Adrenal gland (tissue), 12 donors: ENCODE measurements around the gene CRYGB. TPM values are rescaled to one million over a fixed set of nuclear protein-coding genes. Genes with fewer than 3 reads are reported as not detected.

Experiments used
- DNase-seq, 7 donors: peaks; one replicate each; pipeline ENCODE4 v3.0.0-alpha.2; 2019 to 2020
- H3K27ac ChIP-seq, 5 donors: fragments of 200-600 bp; sonication (generic) in 4 of 5; 1 replicate in 3 of 5; 2 replicates in 2 of 5; pipeline versions ENCODE4 v1.5.1 to v1.8.0; 2016 to 2020; ENCODE audit warnings: mild to moderate bottlenecking in 1 of 5
- H3K27me3 ChIP-seq: fragments of 200-600 bp; 2 replicates; pipeline ENCODE4 v1.8.0; 2021
- H3K36me3 ChIP-seq, 2 donors: fragments of 200-600 bp; replicated peaks in 1 of 2; 1 replicate in 1 of 2; 2 replicates in 1 of 2; pipeline versions ENCODE4 v1.5.1 to v1.8.0; 2018 to 2022
- H3K4me1 ChIP-seq, 2 donors: fragments of 200-600 bp; replicated peaks in 1 of 2; 1 replicate in 1 of 2; 2 replicates in 1 of 2; pipeline versions ENCODE4 v1.5.1 to v1.8.0; 2018 to 2021
- H3K4me3 ChIP-seq, 4 donors: fragments of 200-600 bp; sonication (generic) in 3 of 4; one replicate each; pipeline ENCODE4 v1.5.1; 2016 to 2018
- H3K9me3 ChIP-seq, 3 donors: fragments of 200-600 bp; sonication (generic) in 1 of 3; replicated peaks in 1 of 3; 1 replicate in 2 of 3; 2 replicates in 1 of 3; pipeline versions ENCODE4 v1.5.1 to v1.8.0; 2016 to 2021
- CTCF ChIP-seq, 6 experiments: fragments of 450-650 bp in 4 of 6; fragments of 200-600 bp in 2 of 6; sonication (generic) in 1 of 6; IDR thresholded peaks; 1 replicate in 5 of 6; 2 replicates in 1 of 6; pipeline versions ENCODE4 v1.5.1 to v1.8.0; 2016 to 2021; ENCODE audit warnings: antibody characterized with exemption in 6 of 6, mild to moderate bottlenecking in 2 of 6, moderate library complexity in 1 of 6
- POLR2A ChIP-seq, 2 donors: fragments of 450-650 bp; IDR thresholded peaks; one replicate each; pipeline ENCODE4 v1.6.1; 2017; ENCODE audit warnings: antibody characterized with exemption in 2 of 2, mild to moderate bottlenecking in 2 of 2, moderate library complexity in 1 of 2
- WGBS, 4 donors: extraction: QIAGEN DNeasy Blood & Tissue Kit in 2 of 4; methylation state at CpG; one replicate each; pipeline versions ENCODE4 v1.1.5 to v1.1.7; 2013 to 2017; 5-methylcytosine and 5-hydroxymethylcytosine counted together
- intact Hi-C, 2 donors: fragments of 100-400 bp; cut with DNase I; formaldehyde crosslinking; loops; one replicate each; pipeline versions ENCODE4 v1.14.1 to v1.15.0; 2022 to 2023
- polyA plus RNA-seq, 3 donors: library from polyadenylated mRNA; stranded (reverse); fragments of 200-250 nt in 2 of 3; fragments of 350-450 nt in 1 of 3; fragmentation: Illumina TruSeq in 1 of 3; extraction: RNeasy Lipid Tissue Mini Kit (QIAGEN cat#74804) in 1 of 3; gene quantifications; one replicate each; pipeline ENCODE4 v1.2.3, GENCODE V29; 2013 to 2014
- total RNA-seq, 9 donors: library from RNA; depleted of rRNA in 4 of 9; stranded (reverse); fragments of >200 nt in 4 of 9; fragments of 120-200 nt in 1 of 9; fragmentation: NEBNext Ultra II Directional in 1 of 9; extraction: Animal tissue kit (Norgen Biotek cat#: 25700) in 1 of 9; gene quantifications; one replicate each; pipeline versions ENCODE4 v1.1.0 to v1.2.4, GENCODE V29; 2013 to 2023
- donor health status: healthy with polysubstance abuse.
- donor health status: Bipolar disorder and iron deficiency.
- donor health status: DM: yes; HTN: yes; CAD: no.
- donor health status: DM: no; HTN: no; CAD: no.
- donor health status: DM: no; HTN: no; CAD: no.
- donor health status: DM: yes; HTN: yes; CAD: no.

CRYGB gene
- total and polyA plus RNA-seq, 12 donors: not detected

- DNase-seq: no peak
- Histone ChIP-seq H3K9me3 (no peaks in the 10 kb centered on the region), H3K27ac (no peak overlapping the region), H3K36me3 (no peaks in the 10 kb centered on the region), H3K27me3 (no peaks in the 10 kb centered on the region), H3K4me1 (no peaks in the 10 kb centered on the region), H3K4me3 (no peak overlapping the region)
- intact Hi-C loops: no loop called here
- 60 to 83% (median 71%) methylated on average over 1 to 2 of the region's 2 CpGs for WGBS, 4 donors
- no peak for TF ChIP-seq CTCF (IDR thresholded peaks at IDR 0.05)
- no peak for TF ChIP-seq POLR2A (IDR thresholded peaks at IDR 0.05)
Observed at GRCh38 chr2:208098267-208098666, 47.7 kb downstream of the CRYGB start.

- Histone ChIP-seq H3K27ac (no peak overlapping the region), H3K9me3 (no peaks in the 10 kb centered on the region), H3K4me3 (no peak overlapping the region), H3K36me3 (no peaks in the 10 kb centered on the region), H3K4me1 (no peaks in the 10 kb centered on the region), H3K27me3 (no peaks in the 10 kb centered on the region)
- DNase-seq: no peak
- intact Hi-C loops: no loop called here
- TF ChIP-seq POLR2A (IDR thresholded peaks at IDR 0.05) (no peak), CTCF (IDR thresholded peaks at IDR 0.05) (no peak)
- WGBS, 4 donors: 59 to 82% (median 68%) methylated on average over 5 of the region's 5 CpGs
Observed at GRCh38 chr2:208097801-208098200, 48.2 kb downstream of the CRYGB start.

- DNase-seq: no peak
- intact Hi-C loops: no loop called here
- no peaks in the 10 kb centered on the region for H3K9me3 ChIP-seq
Observed at GRCh38 chr2:208097313-208097712, 48.6 kb downstream of the CRYGB start.

GRCh38 chr2:208096080-208096479, 49.9 kb downstream of the CRYGB start:
- no peak overlapping the region for H3K27ac ChIP-seq
- H3K4me1 ChIP-seq: no peaks in the 10 kb centered on the region
- WGBS, 4 donors: 75 to 85% (median 80%) methylated on average over 3 of the region's 3 CpGs
- no peak for TF ChIP-seq CTCF (IDR thresholded peaks at IDR 0.05)
- no peak for TF ChIP-seq POLR2A (IDR thresholded peaks at IDR 0.05)
- intact Hi-C loops: no loop called here
- no peaks in the 10 kb centered on the region for H3K9me3 ChIP-seq
- H3K4me3 ChIP-seq: no peak overlapping the region
- no peaks in the 10 kb centered on the region for H3K36me3 ChIP-seq
- H3K27me3 ChIP-seq: no peaks in the 10 kb centered on the region
- no peak for DNase-seq

More at GRCh38 chr2:208097313-208097712, 48.6 kb downstream of the CRYGB start:
- no peaks in the 10 kb centered on the region for H3K36me3 ChIP-seq
- no peak overlapping the region for H3K4me3 ChIP-seq
- no peak overlapping the region for H3K27ac ChIP-seq
- no peak for TF ChIP-seq POLR2A (IDR thresholded peaks at IDR 0.05)
- TF ChIP-seq CTCF (IDR thresholded peaks at IDR 0.05): no peak
- 71 to 89% (median 74%) methylated on average over 3 of the region's 3 CpGs for WGBS, 4 donors
- H3K27me3 ChIP-seq: no peaks in the 10 kb centered on the region
- H3K4me1 ChIP-seq: no peaks in the 10 kb centered on the region
